Heart right ventricle (tissue), 16 donors: ENCODE measurements around the gene CDK9. TPM values are rescaled to one million over a fixed set of nuclear protein-coding genes. Genes with fewer than 3 reads are reported as not detected.

ENCODE experiments used
- ATAC-seq, 8 donors: fragments of 200-7000 bp; cut with Tn5 transposase; one replicate each; pipeline ENCODE4 v1.9.1; 2020; ENCODE audit warnings: mild to moderate bottlenecking in 8 of 8, moderate library complexity in 8 of 8, moderate number of reproducible peaks in 1 of 8
- DNase-seq, 2 donors: peaks; one replicate each; pipeline ENCODE4 v3.0.0-alpha.2; 2020
- H3K27ac ChIP-seq, 10 donors: fragments of 200-600 bp; sonication (generic) in 2 of 10; one replicate each; pipeline versions ENCODE4 v1.5.0 to v1.8.0; 2020 to 2022; ENCODE audit warnings: mild to moderate bottlenecking in 3 of 10
- H3K27me3 ChIP-seq, 7 donors: fragments of 200-600 bp; one replicate each; pipeline ENCODE4 v1.8.0; 2021 to 2022; ENCODE audit warnings: mild to moderate bottlenecking in 2 of 7
- H3K36me3 ChIP-seq, 9 donors: fragments of 200-600 bp; sonication (generic) in 1 of 9; one replicate each; pipeline versions ENCODE4 v1.5.0 to v1.8.0; 2020 to 2022; ENCODE audit warnings: mild to moderate bottlenecking in 2 of 9
- H3K4me1 ChIP-seq, 9 donors: fragments of 200-600 bp; sonication (generic) in 1 of 9; one replicate each; pipeline versions ENCODE4 v1.5.0 to v1.8.0; 2020 to 2022; ENCODE audit warnings: mild to moderate bottlenecking in 4 of 9
- H3K4me3 ChIP-seq, 10 donors: fragments of 200-600 bp; sonication (generic) in 2 of 10; one replicate each; pipeline versions ENCODE4 v1.5.0 to v1.8.0; 2020 to 2022; ENCODE audit warnings: mild to moderate bottlenecking in 7 of 10, moderate library complexity in 2 of 10
- H3K9me3 ChIP-seq, 11 donors: fragments of 200-600 bp in 10 of 11; sonication (generic) in 2 of 11; one replicate each; pipeline versions ENCODE4 v1.5.0 to v1.8.0; 2013 to 2022; ENCODE audit warnings: mild to moderate bottlenecking in 2 of 11, control low read depth in 1 of 11, moderate library complexity in 1 of 11
- WGBS, 2 donors: extraction: QIAGEN DNeasy Blood & Tissue Kit; methylation state at CpG; one replicate each; pipeline ENCODE4 v1.1.7; 2013; ENCODE audit warnings: inconsistent platforms in 1 of 2; 5-methylcytosine and 5-hydroxymethylcytosine counted together
- intact Hi-C, 10 donors: fragments of 100-400 bp; cut with DNase I; formaldehyde crosslinking; loops; one replicate each; pipeline versions ENCODE4 v1.11.1 to v1.14.2; 2022
- polyA plus RNA-seq, 2 donors: library from polyadenylated mRNA; stranded (reverse); fragments of 200-250 nt; gene quantifications; one replicate each; pipeline ENCODE4 v1.2.3, GENCODE V29; 2013
- total RNA-seq, 10 donors: library from RNA; stranded (reverse); fragmentation: NEBNext Ultra II Directional in 3 of 10; extraction: Animal tissue kit (Norgen Biotek cat#: 25700) in 3 of 10; gene quantifications; one replicate each; pipeline versions ENCODE4 v1.2.1 to v1.2.4, GENCODE V29; 2021 to 2023
- TF ChIP-seq, protein P1 (sequence below), 9 donors: fragments of 200-600 bp; sonication (generic) in 2 of 9; IDR thresholded peaks; one replicate each; pipeline versions ENCODE4 v1.5.0 to v1.8.0; 2021 to 2022; ENCODE audit warnings: antibody characterized with exemption in 9 of 9, mild to moderate bottlenecking in 5 of 9, moderate library complexity in 1 of 9
- donor health status: Arrhythmogenic right ventricular cardiomyopathy.
- donor health status: ischemic (EF 13 %, LVEDD 7.1; RV severe dilation, severe dysfunction).
- donor health status: healthy with polysubstance abuse.
- donor health status: DM: no; HTN: yes; CAD: no.
- donor health status: DM: no; HTN: no; CAD: no.
- donor health status: ischemic (EF 25% LVEDD 6.9; RV normal size, moderate dysfunction).
- donor health status: ischemic (EF 25% LVEDD 5.7; RV mildly dilated, moderate dysfunction).
- donor health status: healthy.
- donor health status: DM: yes; HTN: yes; CAD: no.
- donor health status: Ischemic cardiomyopathy.
- donor health status: ischemic (EF 35%, LVEDD 5.7; RV mildly dilated, moderate dysfunction).
- donor health status: nonischemic (EF 11% LVEDD 7.7; RV severe dilation, severe dysfunction).
- donor health status: DM: yes; HTN: yes; CAD: no.
- donor health status: PGD.
- donor health status: ischemic (EF 29% LVEDD 5.4; RV normal size, mild dysfunction).
- donor health status: nonischemic (EF 23%, LVEDD 6.1; RV moderate dilation, normal function).

The CDK9 gene
- total and polyA plus RNA-seq, 12 donors: 30.9 to 59.0 (median 44.1) TPM

DNA sequence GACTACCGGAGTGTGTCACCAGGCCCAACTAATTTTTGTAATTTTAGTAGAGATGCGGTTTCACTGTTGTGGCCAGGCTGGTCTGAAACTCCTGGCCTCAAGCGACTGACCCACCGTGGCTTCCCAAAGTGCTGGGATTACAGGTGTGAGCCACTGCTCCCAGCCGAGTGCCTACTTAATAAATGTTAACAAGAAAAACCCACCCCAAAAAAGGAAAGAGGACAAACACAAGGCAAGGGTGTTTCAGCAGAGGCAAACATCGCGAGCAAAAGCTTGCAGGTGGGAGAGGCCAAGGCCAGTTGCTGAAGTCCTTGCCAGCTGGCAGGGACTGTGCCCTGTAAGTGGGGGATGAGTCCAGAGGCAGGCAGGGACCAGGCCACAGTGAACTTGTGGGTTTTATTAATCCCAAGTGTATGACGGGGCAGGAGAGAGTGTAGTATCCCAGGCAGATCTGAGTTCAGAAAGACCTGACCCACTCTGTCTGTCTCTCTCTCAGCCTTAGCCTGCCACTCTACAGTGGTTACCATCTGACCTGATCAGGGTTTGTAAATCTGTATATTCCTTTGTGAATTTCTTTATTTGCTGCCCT, 10.5 kb downstream of the CDK9 start:
- no peaks in the 10 kb centered on the region for H3K27me3 ChIP-seq
- no peak overlapping the region for H3K4me3 ChIP-seq
- H3K4me1 ChIP-seq: peaks cover 9 to 35% (median 23%) of the 10 kb centered on the region in 9 donors
- H3K36me3 ChIP-seq: peaks cover 0 to 31% (median 4%) of the 10 kb centered on the region in 9 donors
- intact Hi-C loops: no loop called here
- H3K9me3 ChIP-seq: no peaks in the 10 kb centered on the region
- peak overlapping the region in 5 of 10 donors; percentile 18 to 37 (median 33) for H3K27ac ChIP-seq
- TF ChIP-seq, protein P1, sequence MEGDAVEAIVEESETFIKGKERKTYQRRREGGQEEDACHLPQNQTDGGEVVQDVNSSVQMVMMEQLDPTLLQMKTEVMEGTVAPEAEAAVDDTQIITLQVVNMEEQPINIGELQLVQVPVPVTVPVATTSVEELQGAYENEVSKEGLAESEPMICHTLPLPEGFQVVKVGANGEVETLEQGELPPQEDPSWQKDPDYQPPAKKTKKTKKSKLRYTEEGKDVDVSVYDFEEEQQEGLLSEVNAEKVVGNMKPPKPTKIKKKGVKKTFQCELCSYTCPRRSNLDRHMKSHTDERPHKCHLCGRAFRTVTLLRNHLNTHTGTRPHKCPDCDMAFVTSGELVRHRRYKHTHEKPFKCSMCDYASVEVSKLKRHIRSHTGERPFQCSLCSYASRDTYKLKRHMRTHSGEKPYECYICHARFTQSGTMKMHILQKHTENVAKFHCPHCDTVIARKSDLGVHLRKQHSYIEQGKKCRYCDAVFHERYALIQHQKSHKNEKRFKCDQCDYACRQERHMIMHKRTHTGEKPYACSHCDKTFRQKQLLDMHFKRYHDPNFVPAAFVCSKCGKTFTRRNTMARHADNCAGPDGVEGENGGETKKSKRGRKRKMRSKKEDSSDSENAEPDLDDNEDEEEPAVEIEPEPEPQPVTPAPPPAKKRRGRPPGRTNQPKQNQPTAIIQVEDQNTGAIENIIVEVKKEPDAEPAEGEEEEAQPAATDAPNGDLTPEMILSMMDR (IDR thresholded peaks at IDR 0.05): no peak
- ATAC-seq: peak in 7 of 8 donors; percentile 46 to 73 (median 61)
- no peak for DNase-seq
- WGBS, 2 donors: 53 to 60% methylated on average over 8 of the region's 8 CpGs

DNA sequence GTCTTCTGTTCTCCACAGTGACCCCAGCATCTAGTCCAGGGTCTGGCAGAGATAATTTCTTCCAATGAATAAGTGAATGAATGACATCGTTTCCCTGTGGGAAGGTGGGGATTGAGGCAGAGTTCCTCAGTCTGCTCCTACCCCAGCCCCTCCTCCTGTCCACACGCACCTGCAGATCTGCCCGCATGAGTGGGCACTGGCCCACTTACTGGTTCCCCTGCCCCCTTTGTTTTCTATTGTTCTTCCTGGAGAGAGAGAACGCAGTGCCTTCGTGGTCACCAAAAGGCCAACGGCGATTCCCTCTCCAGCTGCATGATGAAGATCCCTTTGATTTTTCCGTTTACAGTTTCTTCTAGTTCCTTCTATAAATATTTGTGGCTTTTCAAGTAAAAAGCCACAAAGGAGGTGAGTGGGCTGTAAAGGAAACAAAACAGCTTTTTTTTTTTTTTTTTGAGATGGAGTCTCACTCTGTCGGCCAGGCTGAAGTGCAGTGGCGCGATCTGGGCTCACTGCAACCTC, 11.1 kb downstream of the CDK9 start:
- Histone ChIP-seq H3K27me3 (no peaks in the 10 kb centered on the region), H3K4me3 (no peak overlapping the region), H3K4me1 (peaks cover 9 to 39% (median 24%) of the 10 kb centered on the region in 9 donors), H3K9me3 (no peaks in the 10 kb centered on the region), H3K36me3 (peaks cover 0 to 25% (median under 1%) of the 10 kb centered on the region in 9 donors), H3K27ac (peak overlapping the region in 5 of 10 donors; percentile 18 to 37 (median 33))
- TF ChIP-seq, protein P1 (IDR thresholded peaks at IDR 0.05): no peak
- intact Hi-C loops: no loop called here
- WGBS, 2 donors: 54 to 66% methylated on average over 11 of the region's 11 CpGs
- peak in 1 of 8 donors; percentile 2 for ATAC-seq
- DNase-seq: no peak

DNA sequence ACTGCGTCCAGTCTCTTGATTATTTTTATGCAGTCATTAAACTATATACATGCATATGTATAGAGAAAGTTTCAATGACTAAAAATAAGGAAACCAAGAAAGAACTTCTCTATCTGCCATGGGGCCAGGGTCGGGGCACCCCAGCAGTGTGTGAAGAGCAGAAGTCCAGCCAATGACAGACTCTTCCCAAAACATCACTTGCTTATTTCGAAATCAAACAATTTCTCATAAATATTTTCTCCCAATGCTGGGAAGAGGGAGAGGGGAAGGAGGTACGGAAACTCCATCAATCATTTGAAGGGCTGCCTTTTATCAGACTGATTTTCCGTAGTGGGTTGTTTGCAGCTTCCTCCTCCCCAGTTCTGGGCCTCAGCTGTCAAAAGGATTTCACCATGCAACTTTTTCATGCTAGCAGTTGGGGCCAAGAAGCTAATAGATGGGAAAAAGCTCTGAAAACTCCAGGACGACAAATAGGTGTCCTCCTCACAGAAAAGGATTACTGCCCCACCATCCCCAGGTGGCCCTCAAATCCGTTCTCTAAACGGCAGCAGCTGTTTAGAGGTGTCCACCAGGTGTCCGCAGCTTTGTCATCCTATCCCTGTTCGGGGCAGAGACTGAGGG, 16.2 kb downstream of the CDK9 start:
- Histone ChIP-seq H3K9me3 (no peaks in the 10 kb centered on the region), H3K4me3 (peak overlapping the region in 9 of 10 donors; percentile 53 to 79 (median 71)), H3K27ac (peak overlapping the region; percentile 81 to 98 (median 93)), H3K36me3 (peaks cover 0 to 28% (median under 1%) of the 10 kb centered on the region in 9 donors), H3K27me3 (no peaks in the 10 kb centered on the region), H3K4me1 (peaks cover 8 to 42% (median 22%) of the 10 kb centered on the region in 9 donors)
- ATAC-seq (peak in 1 of 8 donors; percentile 1), DNase-seq (no peak)
- intact Hi-C loops: loop anchor here in 4 of 10 donors (1.0 to 10.0 kb wide), 4 partner anchors 15 to 113 kb away; partner anchors contain the start of genes CDK9 (in 2 of the 4) and ST6GALNAC4 (in 1 of the 4)
- TF ChIP-seq, protein P1 (IDR thresholded peaks at IDR 0.05): peak in 4 of 9 donors; percentile 12 to 37 (median 34)
- WGBS, 2 donors: 22 to 24% methylated on average over 10 of the region's 10 CpGs
